GM12878 (cell line): Measurements from ENCODE around the gene RNASE7. TPM values are rescaled to one million over a fixed set of nuclear protein-coding genes. Genes with fewer than 3 reads are reported as not detected.

Source experiments
- ATAC-seq: fragments of 200-7000 bp; cut with Tn5 transposase; 3 replicates; pipeline ENCODE4 v1.9.1; 2020; ENCODE audit warnings: mild to moderate bottlenecking, moderate library complexity
- BruUV-seq: library from RNA; stranded (reverse); fragments of 400-500 nt; replicated peaks from 2 replicates; lab custom pipeline; 2021; lab: Mats Ljungman, UMichigan
- CTCF ChIA-PET: fragments of 300-600 bp; sonication (Branson Sonifier 250); formaldehyde crosslinking; extraction: SDS; loops from one replicate; lab custom pipeline; 2021; ENCODE audit warnings: inconsistent platforms; lab: Yijun Ruan, JAX
- POLR2A ChIA-PET: fragments of 350-600 bp; formaldehyde crosslinking; extraction: SDS; loops from one replicate; lab custom pipeline; 2021; ENCODE audit warnings: inconsistent platforms; lab: Charles Lee
- RAD21 ChIA-PET: fragments of 300-600 bp; sonication (Branson Sonifier 250); formaldehyde crosslinking; loops from one replicate; lab custom pipeline; 2023; ENCODE audit warnings: antibody characterized with exemption; ENCODE audit not compliant: unreplicated experiment; lab: Charles Lee
- SMC1A ChIA-PET: fragments of 300-600 bp; sonication (Branson Sonifier 250); formaldehyde crosslinking; loops from one replicate; lab custom pipeline; 2023; ENCODE audit not compliant: unreplicated experiment, uncharacterized antibody; lab: Charles Lee
- DNase-seq: peaks from one replicate; pipeline ENCODE4 v3.0.0-alpha.2; 2011; ENCODE audit warnings: low read depth, low spot score
- FAIRE-seq: peaks from 3 replicates; lab custom pipeline; 2011; peaks lifted over from hg19 to GRCh38; lab: Jason Lieb, UNC
- H2AFZ ChIP-seq: 2 replicates; pipeline ENCODE4 v1.6.0; 2011; ENCODE audit warnings: low read depth, low read length, control low read depth; ENCODE audit not compliant: control insufficient read depth
- H3K27ac ChIP-seq: 2 replicates; pipeline ENCODE4 v1.5.1; 2011; ENCODE audit warnings: control low read depth; ENCODE audit not compliant: control insufficient read depth, insufficient read depth
- H3K27me3 ChIP-seq, 2 experiments: replicated peaks in 1 of 2; 2 replicates each; pipeline versions ENCODE4 v1.6.0 to v1.6.1; 2011; ENCODE audit warnings: low read length in 1 of 2; ENCODE audit not compliant: control insufficient read depth in 2 of 2, insufficient read depth in 2 of 2
- H3K36me3 ChIP-seq, 2 experiments: 2 replicates each; pipeline ENCODE4 v1.5.1; 2011; ENCODE audit warnings: low read length in 1 of 2; ENCODE audit not compliant: control insufficient read depth in 2 of 2, insufficient read depth in 2 of 2
- H3K4me1 ChIP-seq: 2 replicates; pipeline ENCODE4 v1.6.1; 2011; ENCODE audit warnings: mild to moderate bottlenecking, low read length, moderate library complexity, mixed read lengths; ENCODE audit not compliant: control insufficient read depth, insufficient read depth
- H3K4me2 ChIP-seq: 2 replicates; pipeline ENCODE4 v1.6.0; 2011; ENCODE audit warnings: control low read depth; ENCODE audit not compliant: control insufficient read depth, insufficient read depth
- H3K4me3 ChIP-seq: fragments of 200-600 bp; sonication (generic); 2 replicates; pipeline ENCODE4 v1.5.1; 2016
- H3K79me2 ChIP-seq: 2 replicates; pipeline ENCODE4 v1.6.0; 2011; ENCODE audit warnings: low read length; ENCODE audit not compliant: control insufficient read depth, insufficient read depth
- H3K9ac ChIP-seq: 2 replicates; pipeline ENCODE4 v1.8.0; 2011; ENCODE audit warnings: low read length, control low read depth, mixed read lengths; ENCODE audit not compliant: control insufficient read depth, insufficient read depth
- H3K9me3 ChIP-seq: replicated peaks from 3 replicates; pipeline ENCODE4 v1.5.1; 2011; ENCODE audit warnings: mild to moderate bottlenecking, low read length; ENCODE audit not compliant: control insufficient read depth, insufficient read depth
- H4K20me1 ChIP-seq: 2 replicates; pipeline ENCODE4 v1.6.0; 2011; ENCODE audit not compliant: control insufficient read depth, insufficient read depth
- CHD1 ChIP-seq: IDR thresholded peaks from 2 replicates; pipeline ENCODE4 v1.6.1; 2012; ENCODE audit warnings: low read depth, low read length, improper control_type of control experiment
- EGR1 ChIP-seq, 2 experiments: IDR thresholded peaks; 1 replicate in 1 of 2; 2 replicates in 1 of 2; pipeline ENCODE4 v1.6.1; 2011 to 2012; ENCODE audit warnings: low read depth in 2 of 2, low read length in 2 of 2, borderline replicate concordance in 1 of 2, mild to moderate bottlenecking in 1 of 2, moderate library complexity in 1 of 2
- HCFC1 ChIP-seq: fragments of 150-350 bp; IDR thresholded peaks from 2 replicates; pipeline ENCODE4 v1.6.1; 2014; ENCODE audit warnings: low read length
- IRF4 ChIP-seq: IDR thresholded peaks from 2 replicates; pipeline ENCODE4 v1.6.1; 2011; ENCODE audit warnings: low read depth, low read length
- JUNB ChIP-seq: IDR thresholded peaks from 2 replicates; pipeline ENCODE4 v1.6.1; 2016; ENCODE audit warnings: antibody characterized with exemption, mild to moderate bottlenecking
- SMAD1 ChIP-seq: fragments of 450-650 bp; IDR thresholded peaks from 2 replicates; pipeline ENCODE4 v1.6.1; 2018; ENCODE audit warnings: mild to moderate bottlenecking, low read depth; ENCODE audit not compliant: partially characterized antibody
- WRNIP1 ChIP-seq: IDR thresholded peaks from 2 replicates; pipeline ENCODE4 v1.6.1; 2011; ENCODE audit warnings: low read depth, low read length, improper control_type of control experiment, borderline replicate concordance
- ZNF207 ChIP-seq: fragments of 450-650 bp; IDR thresholded peaks from 2 replicates; pipeline ENCODE4 v1.6.1; 2014; ENCODE audit warnings: antibody characterized with exemption, mild to moderate bottlenecking, borderline replicate concordance
- ZNF274 ChIP-seq: IDR thresholded peaks from one replicate; pipeline ENCODE4 v1.8.0; 2011; ENCODE audit not compliant: insufficient read length, insufficient read depth
- ZZZ3 ChIP-seq: IDR thresholded peaks from 2 replicates; pipeline ENCODE4 v1.6.1; 2011; ENCODE audit warnings: low read depth; ENCODE audit not compliant: control insufficient read depth, insufficient read length
- WGBS: methylation state at CpG from one replicate; pipeline ENCODE4 v1.1.6; 2016; ENCODE audit warnings: low lambda C conversion rate; ENCODE audit not compliant: insufficient replicate concordance, insufficient coverage; ENCODE audit errors: missing lambda C conversion rate; 5-methylcytosine and 5-hydroxymethylcytosine counted together
- in situ Hi-C: fragments of 300-500 bp; cut with MboI; formaldehyde crosslinking; loops from 9 replicates; pipeline ENCODE4 v1.14.3; 2018; ENCODE audit warnings: mixed read lengths
- intact Hi-C: fragments of 100-400 bp; cut with micrococcal nuclease; formaldehyde crosslinking; loops from one replicate; pipeline ENCODE4 v1.14.2; 2022; ENCODE audit not compliant: unreplicated experiment
- polyA plus RNA-seq, 11 experiments: library from polyadenylated mRNA; depleted of rRNA in 4 of 11; unstranded in 6 of 11; stranded (reverse) in 5 of 11; fragments of >200 nt; fragmentation: Nextera tagmentation in 4 of 11; fragmentation: Illumina TruSeq in 1 of 11; extraction: Ambion mirVana in 4 of 11; extraction: Trizol in 1 of 11; gene quantifications; 1 replicate in 1 of 11; 2 replicates in 10 of 11; pipeline versions ENCODE4 v1.2.1 to v1.2.3, GENCODE V29; 2011 to 2016; ENCODE audit warnings: inconsistent platforms in 2 of 11, missing spikeins in 2 of 11, low read depth in 1 of 11
- total RNA-seq, 4 experiments: library from RNA; depleted of rRNA in 3 of 4; stranded (reverse); fragments of >200 nt in 3 of 4; fragmentation: Illumina TruSeq in 1 of 4; extraction: Trizol in 1 of 4; gene quantifications; 2 replicates each; pipeline versions ENCODE4 v1.2.1 to v1.2.3, GENCODE V29; 2013 to 2021
- TF ChIP-seq, protein P1 (sequence below): IDR thresholded peaks from 2 replicates; pipeline ENCODE4 v1.6.1; 2012; ENCODE audit warnings: low read depth, low read length, improper control_type of control experiment
- TF ChIP-seq, protein P2 (sequence below): fragments of 450-650 bp; IDR thresholded peaks from 2 replicates; pipeline ENCODE4 v1.6.1; 2017; ENCODE audit warnings: mild to moderate bottlenecking, low read depth, inconsistent platforms; ENCODE audit not compliant: poor library complexity, severe bottlenecking
- TF ChIP-seq, protein P3 (sequence below): fragments of 450-650 bp; IDR thresholded peaks from 2 replicates; pipeline ENCODE4 v1.6.1; 2018; ENCODE audit warnings: mild to moderate bottlenecking, low read depth, moderate library complexity; ENCODE audit not compliant: partially characterized antibody

RNASE7 gene
- total and polyA plus RNA-seq, 10 of the 15 experiments (the other 5 are each of a cell fraction or from before 2014, with no cell fraction given): not detected

DNA sequence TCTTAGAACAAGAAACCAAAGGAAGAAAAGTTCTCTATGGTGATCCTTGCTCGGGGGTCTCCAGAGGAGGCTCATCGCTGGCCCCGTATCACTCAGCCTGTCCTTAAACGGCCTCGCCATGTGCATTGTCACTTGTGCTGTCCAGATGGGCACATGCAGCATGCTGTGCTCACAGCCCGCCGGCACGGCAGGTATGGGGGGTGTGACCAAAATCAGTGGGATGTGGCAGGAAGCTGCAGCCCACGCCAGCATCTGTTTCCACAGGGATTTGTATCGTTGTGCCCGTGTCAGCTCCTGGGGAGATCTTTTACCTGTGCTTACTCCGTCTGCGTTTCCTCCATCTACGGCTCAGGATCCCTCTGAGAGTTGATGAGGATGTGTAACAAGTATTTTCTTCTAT, 45.6 kb upstream of the RNASE7 start:
- no peaks in the 10 kb centered on the region for H3K27me3 ChIP-seq
- in situ Hi-C loops (no loop called here), intact Hi-C loops (no loop called here)
- no peak overlapping the region for H3K9ac ChIP-seq
- BruUV-seq: TSS peak; percentile 27
- peaks cover 5 to 15% of the 10 kb centered on the region in 2 experiments for H3K36me3 ChIP-seq
- H3K9me3 ChIP-seq: no peaks in the 10 kb centered on the region
- no peak for TF ChIP-seq HCFC1
- no peak for TF ChIP-seq ZZZ3
- TF ChIP-seq ZNF274: no peak
- TF ChIP-seq, protein P1, sequence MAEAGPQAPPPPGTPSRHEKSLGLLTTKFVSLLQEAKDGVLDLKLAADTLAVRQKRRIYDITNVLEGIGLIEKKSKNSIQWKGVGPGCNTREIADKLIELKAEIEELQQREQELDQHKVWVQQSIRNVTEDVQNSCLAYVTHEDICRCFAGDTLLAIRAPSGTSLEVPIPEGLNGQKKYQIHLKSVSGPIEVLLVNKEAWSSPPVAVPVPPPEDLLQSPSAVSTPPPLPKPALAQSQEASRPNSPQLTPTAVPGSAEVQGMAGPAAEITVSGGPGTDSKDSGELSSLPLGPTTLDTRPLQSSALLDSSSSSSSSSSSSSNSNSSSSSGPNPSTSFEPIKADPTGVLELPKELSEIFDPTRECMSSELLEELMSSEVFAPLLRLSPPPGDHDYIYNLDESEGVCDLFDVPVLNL: no peak
- TF ChIP-seq SMAD1: no peak
- TF ChIP-seq ZNF207: no peak
- no peak for TF ChIP-seq WRNIP1
- TF ChIP-seq, protein P2, sequence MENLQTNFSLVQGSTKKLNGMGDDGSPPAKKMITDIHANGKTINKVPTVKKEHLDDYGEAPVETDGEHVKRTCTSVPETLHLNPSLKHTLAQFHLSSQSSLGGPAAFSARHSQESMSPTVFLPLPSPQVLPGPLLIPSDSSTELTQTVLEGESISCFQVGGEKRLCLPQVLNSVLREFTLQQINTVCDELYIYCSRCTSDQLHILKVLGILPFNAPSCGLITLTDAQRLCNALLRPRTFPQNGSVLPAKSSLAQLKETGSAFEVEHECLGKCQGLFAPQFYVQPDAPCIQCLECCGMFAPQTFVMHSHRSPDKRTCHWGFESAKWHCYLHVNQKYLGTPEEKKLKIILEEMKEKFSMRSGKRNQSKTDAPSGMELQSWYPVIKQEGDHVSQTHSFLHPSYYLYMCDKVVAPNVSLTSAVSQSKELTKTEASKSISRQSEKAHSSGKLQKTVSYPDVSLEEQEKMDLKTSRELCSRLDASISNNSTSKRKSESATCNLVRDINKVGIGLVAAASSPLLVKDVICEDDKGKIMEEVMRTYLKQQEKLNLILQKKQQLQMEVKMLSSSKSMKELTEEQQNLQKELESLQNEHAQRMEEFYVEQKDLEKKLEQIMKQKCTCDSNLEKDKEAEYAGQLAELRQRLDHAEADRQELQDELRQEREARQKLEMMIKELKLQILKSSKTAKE: no peak
- no peak for TF ChIP-seq CHD1
- no peak for TF ChIP-seq IRF4
- TF ChIP-seq EGR1 (IDR thresholded peaks at IDR 0.05; ENCODE audit: borderline replicate concordance in 1 of 2, low read depth in 2 of 2, low read length in 2 of 2): no peak
- no peak for TF ChIP-seq JUNB
- TF ChIP-seq, protein P3, sequence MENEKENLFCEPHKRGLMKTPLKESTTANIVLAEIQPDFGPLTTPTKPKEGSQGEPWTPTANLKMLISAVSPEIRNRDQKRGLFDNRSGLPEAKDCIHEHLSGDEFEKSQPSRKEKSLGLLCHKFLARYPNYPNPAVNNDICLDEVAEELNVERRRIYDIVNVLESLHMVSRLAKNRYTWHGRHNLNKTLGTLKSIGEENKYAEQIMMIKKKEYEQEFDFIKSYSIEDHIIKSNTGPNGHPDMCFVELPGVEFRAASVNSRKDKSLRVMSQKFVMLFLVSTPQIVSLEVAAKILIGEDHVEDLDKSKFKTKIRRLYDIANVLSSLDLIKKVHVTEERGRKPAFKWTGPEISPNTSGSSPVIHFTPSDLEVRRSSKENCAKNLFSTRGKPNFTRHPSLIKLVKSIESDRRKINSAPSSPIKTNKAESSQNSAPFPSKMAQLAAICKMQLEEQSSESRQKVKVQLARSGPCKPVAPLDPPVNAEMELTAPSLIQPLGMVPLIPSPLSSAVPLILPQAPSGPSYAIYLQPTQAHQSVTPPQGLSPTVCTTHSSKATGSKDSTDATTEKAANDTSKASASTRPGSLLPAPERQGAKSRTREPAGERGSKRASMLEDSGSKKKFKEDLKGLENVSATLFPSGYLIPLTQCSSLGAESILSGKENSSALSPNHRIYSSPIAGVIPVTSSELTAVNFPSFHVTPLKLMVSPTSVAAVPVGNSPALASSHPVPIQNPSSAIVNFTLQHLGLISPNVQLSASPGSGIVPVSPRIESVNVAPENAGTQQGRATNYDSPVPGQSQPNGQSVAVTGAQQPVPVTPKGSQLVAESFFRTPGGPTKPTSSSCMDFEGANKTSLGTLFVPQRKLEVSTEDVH: no peak
- POLR2A ChIA-PET: no interaction called here
- no peak overlapping the region for H2AFZ ChIP-seq
- H3K4me3 ChIP-seq: no peak overlapping the region
- FAIRE-seq: no peak
- RAD21 ChIA-PET: no interaction called here
- no peaks in the 10 kb centered on the region for H3K4me1 ChIP-seq
- SMC1A ChIA-PET: no interaction called here
- DNase-seq: no peak
- CTCF ChIA-PET: interaction anchor here (0.9 to 2.2 kb wide), 3 partner anchors 9 to 18 kb away, joined by 3 to 6 read pairs (median 3); no protein-coding TSS in a partner anchor
- 93% methylated on average over 14 of the region's 14 CpGs for WGBS
- H4K20me1 ChIP-seq: no peaks in the 10 kb centered on the region
- no peak overlapping the region for H3K4me2 ChIP-seq
- no peak overlapping the region for H3K27ac ChIP-seq
- no peak for ATAC-seq
- no peaks in the 10 kb centered on the region for H3K79me2 ChIP-seq
